ENCODE measurements around the gene SPATA3.

The SPATA3 gene

GRCh38 chr2:231032575-231033140, 36.7 kb downstream of the SPATA3 start:
- Histone ChIP-seq H4K91ac (ENCODE audit: low read depth, low read length, poor library complexity) (no peak overlapping the region), H3K18ac (ENCODE audit: low read length) (no peak overlapping the region), H2AK5ac (ENCODE audit: low read depth, low read length) (no peak overlapping the region), H2BK12ac (ENCODE audit: low read length) (no peak overlapping the region), H2BK5ac (ENCODE audit: low read length) (no peak overlapping the region), H3K4me2 (ENCODE audit: insufficient read depth, low read length, poor library complexity, severe bottlenecking) (no peak overlapping the region), H3K4ac (ENCODE audit: low read length) (no peak overlapping the region), H3K79me1 (ENCODE audit: low read depth, low read length) (no peaks in the 10 kb centered on the region), H3K4me3 (ENCODE audit: low read length in 2 of 2) (no peak overlapping the region), H3K27me3 (ENCODE audit: control insufficient read depth in 3 of 3, insufficient read depth in 3 of 3, low read depth in 1 of 3, low read length in 3 of 3) (peaks cover 5 to 56% (median 19%) of the 10 kb centered on the region in 3 experiments), H2BK15ac (ENCODE audit: low read length) (no peak overlapping the region), H3K4me1 (ENCODE audit: control insufficient read depth in 2 of 2, insufficient read depth in 1 of 2, low read depth in 1 of 2, low read length in 2 of 2) (no peaks in the 10 kb centered on the region), H3K36me3 (replicated peaks in 1 of 2; ENCODE audit: control insufficient read depth in 2 of 2, insufficient read depth in 2 of 2, low read length in 2 of 2) (no peaks in the 10 kb centered on the region), H3K27ac (replicated peaks; ENCODE audit: low read length) (no peak overlapping the region), H3K23ac (ENCODE audit: low read depth, low read length, poor library complexity) (no peak overlapping the region), H2AFZ (ENCODE audit: low read length) (no peak overlapping the region), H3K14ac (ENCODE audit: low read length) (peak overlapping the region; percentile 64), H2BK120ac (ENCODE audit: low read depth, low read length) (no peak overlapping the region), H4K8ac (ENCODE audit: low read depth, low read length) (no peak overlapping the region), H3K9me3 (replicated peaks in 1 of 2; ENCODE audit: control insufficient read depth in 2 of 2, insufficient read depth in 1 of 2, low read depth in 1 of 2, low read length in 2 of 2) (no peaks in the 10 kb centered on the region), H3K9ac (ENCODE audit: low read depth, low read length, poor library complexity) (no peak overlapping the region)
- WGBS, 2 donors (ENCODE audit: extremely low coverage in 2 of 2, insufficient read length in 2 of 2, insufficient replicate concordance in 1 of 2) = no CpG with 5 or more reads among the region's 5 CpGs
- DNase-seq (ENCODE audit: low spot score) = no peak

GRCh38 chr2:231033147-231034132, 37.5 kb downstream of the SPATA3 start:
- H2BK15ac ChIP-seq (ENCODE audit: low read length) = no peak overlapping the region
- no peak overlapping the region for H2BK12ac ChIP-seq (ENCODE audit: low read length)
- no peaks in the 10 kb centered on the region for H3K36me3 ChIP-seq (replicated peaks in 1 of 2; ENCODE audit: control insufficient read depth in 2 of 2, insufficient read depth in 2 of 2, low read length in 2 of 2)
- H3K18ac ChIP-seq (ENCODE audit: low read length) = no peak overlapping the region
- no peak overlapping the region for H2AK5ac ChIP-seq (ENCODE audit: low read depth, low read length)
- peaks cover 2% of the 10 kb centered on the region for H3K79me1 ChIP-seq (ENCODE audit: low read depth, low read length)
- H3K4me1 ChIP-seq (ENCODE audit: control insufficient read depth in 2 of 2, insufficient read depth in 1 of 2, low read depth in 1 of 2, low read length in 2 of 2) = no peaks in the 10 kb centered on the region
- no peak overlapping the region for H2BK5ac ChIP-seq (ENCODE audit: low read length)
- no peak overlapping the region for H2BK120ac ChIP-seq (ENCODE audit: low read depth, low read length)
- H3K4me2 ChIP-seq (ENCODE audit: insufficient read depth, low read length, poor library complexity, severe bottlenecking) = no peak overlapping the region
- H4K8ac ChIP-seq (ENCODE audit: low read depth, low read length) = no peak overlapping the region
- H3K9ac ChIP-seq (ENCODE audit: low read depth, low read length, poor library complexity) = no peak overlapping the region
- no peak overlapping the region for H3K4ac ChIP-seq (ENCODE audit: low read length)
- H3K23ac ChIP-seq (ENCODE audit: low read depth, low read length, poor library complexity) = no peak overlapping the region
- no peak overlapping the region for H3K27ac ChIP-seq (replicated peaks; ENCODE audit: low read length)
- peaks cover 9 to 59% (median 25%) of the 10 kb centered on the region in 3 experiments for H3K27me3 ChIP-seq (ENCODE audit: control insufficient read depth in 3 of 3, insufficient read depth in 3 of 3, low read depth in 1 of 3, low read length in 3 of 3)
- H2AFZ ChIP-seq (ENCODE audit: low read length) = no peak overlapping the region
- H3K14ac ChIP-seq (ENCODE audit: low read length) = no peak overlapping the region
- no peak overlapping the region for H4K91ac ChIP-seq (ENCODE audit: low read depth, low read length, poor library complexity)
- DNase-seq (ENCODE audit: low spot score) = no peak
- no peaks in the 10 kb centered on the region for H3K9me3 ChIP-seq (replicated peaks in 1 of 2; ENCODE audit: control insufficient read depth in 2 of 2, insufficient read depth in 1 of 2, low read depth in 1 of 2, low read length in 2 of 2)
- WGBS, 2 donors (ENCODE audit: extremely low coverage in 2 of 2, insufficient read length in 2 of 2, insufficient replicate concordance in 1 of 2) = 100% methylated on average over 1 of the region's 11 CpGs; no CpG with 5 or more reads in 1 of the 2 donors
- H3K4me3 ChIP-seq (ENCODE audit: low read length in 2 of 2) = no peak overlapping the region

- Histone ChIP-seq H2BK120ac (ENCODE audit: low read depth, low read length) (no peak overlapping the region), H4K91ac (ENCODE audit: low read depth, low read length, poor library complexity) (no peak overlapping the region), H4K8ac (ENCODE audit: low read depth, low read length) (no peak overlapping the region), H3K23ac (ENCODE audit: low read depth, low read length, poor library complexity) (no peak overlapping the region), H2AK5ac (ENCODE audit: low read depth, low read length) (no peak overlapping the region), H3K9me3 (replicated peaks in 1 of 2; ENCODE audit: control insufficient read depth in 2 of 2, insufficient read depth in 1 of 2, low read depth in 1 of 2, low read length in 2 of 2) (no peaks in the 10 kb centered on the region), H3K4me2 (ENCODE audit: insufficient read depth, low read length, poor library complexity, severe bottlenecking) (no peak overlapping the region), H3K18ac (ENCODE audit: low read length) (no peak overlapping the region), H3K27ac (replicated peaks; ENCODE audit: low read length) (no peak overlapping the region), H3K79me1 (ENCODE audit: low read depth, low read length) (peaks cover 2% of the 10 kb centered on the region), H2AFZ (ENCODE audit: low read length) (no peak overlapping the region), H3K36me3 (replicated peaks in 1 of 2; ENCODE audit: control insufficient read depth in 2 of 2, insufficient read depth in 2 of 2, low read length in 2 of 2) (no peaks in the 10 kb centered on the region), H3K27me3 (ENCODE audit: control insufficient read depth in 3 of 3, insufficient read depth in 3 of 3, low read depth in 1 of 3, low read length in 3 of 3) (peaks cover 12 to 68% (median 34%) of the 10 kb centered on the region in 3 experiments), H3K4me1 (ENCODE audit: control insufficient read depth in 2 of 2, insufficient read depth in 1 of 2, low read depth in 1 of 2, low read length in 2 of 2) (no peaks in the 10 kb centered on the region), H2BK12ac (ENCODE audit: low read length) (no peak overlapping the region), H3K14ac (ENCODE audit: low read length) (no peak overlapping the region), H3K9ac (ENCODE audit: low read depth, low read length, poor library complexity) (no peak overlapping the region), H3K4ac (ENCODE audit: low read length) (no peak overlapping the region), H2BK15ac (ENCODE audit: low read length) (no peak overlapping the region), H3K4me3 (ENCODE audit: low read length in 2 of 2) (no peak overlapping the region), H2BK5ac (ENCODE audit: low read length) (no peak overlapping the region)
- DNase-seq (ENCODE audit: low spot score) = no peak
- WGBS, 2 donors (ENCODE audit: extremely low coverage in 2 of 2, insufficient read length in 2 of 2, insufficient replicate concordance in 1 of 2) = no CpG with 5 or more reads among the region's 4 CpGs
These were observed 38.5 kb downstream of the SPATA3 start for GRCh38 chr2:231034291-231034882.

- H3K4ac ChIP-seq (ENCODE audit: low read length) = no peak overlapping the region
- no peaks in the 10 kb centered on the region for H3K4me1 ChIP-seq (ENCODE audit: control insufficient read depth in 2 of 2, insufficient read depth in 1 of 2, low read depth in 1 of 2, low read length in 2 of 2)
- H2BK15ac ChIP-seq (ENCODE audit: low read length) = no peak overlapping the region
- H3K36me3 ChIP-seq (replicated peaks in 1 of 2; ENCODE audit: control insufficient read depth in 2 of 2, insufficient read depth in 2 of 2, low read length in 2 of 2) = no peaks in the 10 kb centered on the region
- no peak overlapping the region for H2BK12ac ChIP-seq (ENCODE audit: low read length)
- H3K27ac ChIP-seq (replicated peaks; ENCODE audit: low read length) = no peak overlapping the region
- no peak overlapping the region for H4K8ac ChIP-seq (ENCODE audit: low read depth, low read length)
- WGBS, 2 donors (ENCODE audit: extremely low coverage in 2 of 2, insufficient read length in 2 of 2, insufficient replicate concordance in 1 of 2) = no CpG with 5 or more reads among the region's 4 CpGs
- peaks cover 0 to under 1% of the 10 kb centered on the region in 2 donors for H3K9me3 ChIP-seq (replicated peaks in 1 of 2; ENCODE audit: control insufficient read depth in 2 of 2, insufficient read depth in 1 of 2, low read depth in 1 of 2, low read length in 2 of 2)
- no peak overlapping the region for H2BK5ac ChIP-seq (ENCODE audit: low read length)
- no peak overlapping the region for H3K14ac ChIP-seq (ENCODE audit: low read length)
- H3K4me2 ChIP-seq (ENCODE audit: insufficient read depth, low read length, poor library complexity, severe bottlenecking) = no peak overlapping the region
- H3K27me3 ChIP-seq (ENCODE audit: control insufficient read depth in 3 of 3, insufficient read depth in 3 of 3, low read depth in 1 of 3, low read length in 3 of 3) = peaks cover 12 to 64% (median 43%) of the 10 kb centered on the region in 3 experiments
- no peak overlapping the region for H3K18ac ChIP-seq (ENCODE audit: low read length)
- no peak overlapping the region for H3K9ac ChIP-seq (ENCODE audit: low read depth, low read length, poor library complexity)
- no peak overlapping the region for H3K4me3 ChIP-seq (ENCODE audit: low read length in 2 of 2)
- H2AK5ac ChIP-seq (ENCODE audit: low read depth, low read length) = no peak overlapping the region
- H3K23ac ChIP-seq (ENCODE audit: low read depth, low read length, poor library complexity) = no peak overlapping the region
- H4K91ac ChIP-seq (ENCODE audit: low read depth, low read length, poor library complexity) = no peak overlapping the region
- H2AFZ ChIP-seq (ENCODE audit: low read length) = no peak overlapping the region
- H3K79me1 ChIP-seq (ENCODE audit: low read depth, low read length) = peaks cover 2% of the 10 kb centered on the region
- no peak overlapping the region for H2BK120ac ChIP-seq (ENCODE audit: low read depth, low read length)
- DNase-seq (ENCODE audit: low spot score) = no peak
These were observed 40.2 kb downstream of the SPATA3 start for GRCh38 chr2:231036131-231036530.
